C1 segment of cervical spinal cord (tissue), 14 donors: ENCODE measurements around the gene LMX1B.
"Not testable (repeated sequence)": the region's sequence is repeated elsewhere in the genome, so short reads cannot be mapped to it uniquely, and the experiment has no call there.

Source experiments
- DNase-seq, 14 donors: peaks; one replicate each; lab custom pipeline; 2025; lab: John Stamatoyannopoulos, UW

Gene LMX1B

GRCh38 chr9:126633881-126634558, 20.3 kb downstream of the LMX1B start:
- no peak for DNase-seq

GRCh38 chr9:126635061-126635460, 21.3 kb downstream of the LMX1B start:
- DNase-seq: no peak

- no peak for DNase-seq
Measured at GRCh38 chr9:126635661-126636439, 22.1 kb downstream of the LMX1B start.

- no peak for DNase-seq
Measured at GRCh38 chr9:126636983-126637798, 23.5 kb downstream of the LMX1B start.

GRCh38 chr9:126638571-126639132, 24.9 kb downstream of the LMX1B start:
- DNase-seq: no peak

- no peak for DNase-seq
Measured at GRCh38 chr9:126639318-126640000, 25.7 kb downstream of the LMX1B start.

GRCh38 chr9:126641118-126641851, 27.6 kb downstream of the LMX1B start:
- DNase-seq: no peak

- DNase-seq: no peak
Measured at GRCh38 chr9:126642010-126642744, 28.4 kb downstream of the LMX1B start.

GRCh38 chr9:126642839-126643238, 29.1 kb downstream of the LMX1B start:
- DNase-seq: no peak

GRCh38 chr9:126643945-126644527, 30.3 kb downstream of the LMX1B start:
- no peak for DNase-seq

- DNase-seq: no peak
Measured at GRCh38 chr9:126646162-126646561, 32.4 kb downstream of the LMX1B start.

- DNase-seq: no peak
Measured at GRCh38 chr9:126647585-126648411, 34.1 kb downstream of the LMX1B start.

GRCh38 chr9:126649477-126649876, 35.7 kb downstream of the LMX1B start:
- no peak for DNase-seq

- DNase-seq: no peak
Measured at GRCh38 chr9:126650404-126651341, 36.9 kb downstream of the LMX1B start.

- no peak for DNase-seq
Measured at GRCh38 chr9:126652140-126652582, 38.4 kb downstream of the LMX1B start.

- DNase-seq: no peak
Measured at GRCh38 chr9:126654124-126654523, 40.4 kb downstream of the LMX1B start.

GRCh38 chr9:126656214-126656613, 42.5 kb downstream of the LMX1B start:
- not testable (repeated sequence) for DNase-seq
